Amniotic epithelial cell (primary cell): Measurements from ENCODE around the gene CBLIF.
"Not testable (repeated sequence)": the region's sequence is repeated elsewhere in the genome, so short reads cannot be mapped to it uniquely, and the experiment has no call there.

Experiments
- DNase-seq: peaks from one replicate; pipeline ENCODE4 v3.0.0-alpha.2; 2010; ENCODE audit warnings: low read depth

Gene CBLIF

DNA sequence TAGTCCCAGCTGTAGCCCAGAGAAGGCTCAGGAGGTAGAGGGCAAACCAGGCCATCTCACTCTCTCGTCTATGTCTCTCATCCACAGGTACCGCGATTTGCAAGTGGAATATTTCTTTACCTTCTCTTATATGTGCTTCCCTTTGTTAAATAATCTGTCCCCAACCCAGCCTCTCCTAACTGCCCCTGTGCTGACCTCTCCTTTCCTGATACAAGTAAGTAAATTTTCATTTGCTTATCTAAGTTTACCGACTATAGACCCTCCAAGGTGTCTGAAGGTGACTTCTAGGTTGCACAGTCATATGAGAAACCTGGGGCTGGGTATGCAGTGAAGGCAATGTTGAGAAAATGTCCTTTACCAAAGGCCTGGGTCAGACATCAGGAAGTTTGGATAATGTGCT, at the start of gene CBLIF:
Gene CBLIF, minus strand, starts transcription at position 101 of the 400 bp plus-strand sequence. Its CDS starts 46 bp downstream, at position 55.
- DNase-seq = no peak

DNA sequence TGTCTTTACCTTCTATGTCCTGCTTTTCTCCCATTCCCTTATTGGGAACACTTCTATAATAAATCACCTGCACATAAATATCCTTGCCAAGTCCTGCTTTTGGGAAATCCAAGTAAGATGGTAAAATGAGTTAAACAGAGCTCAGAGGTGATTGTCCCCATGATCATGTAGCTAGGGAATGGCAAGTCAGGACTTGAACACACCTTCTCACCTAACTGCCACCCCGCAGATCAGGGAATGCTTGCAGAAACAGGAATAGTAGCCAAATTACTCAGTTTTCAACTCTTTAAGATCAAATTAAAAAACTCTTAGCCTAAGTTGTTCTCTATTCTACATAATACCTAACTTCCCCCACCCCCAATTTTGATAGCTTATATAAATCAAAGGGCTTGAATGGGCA, 49.3 kb upstream of the CBLIF start:
- DNase-seq = no peak

DNA sequence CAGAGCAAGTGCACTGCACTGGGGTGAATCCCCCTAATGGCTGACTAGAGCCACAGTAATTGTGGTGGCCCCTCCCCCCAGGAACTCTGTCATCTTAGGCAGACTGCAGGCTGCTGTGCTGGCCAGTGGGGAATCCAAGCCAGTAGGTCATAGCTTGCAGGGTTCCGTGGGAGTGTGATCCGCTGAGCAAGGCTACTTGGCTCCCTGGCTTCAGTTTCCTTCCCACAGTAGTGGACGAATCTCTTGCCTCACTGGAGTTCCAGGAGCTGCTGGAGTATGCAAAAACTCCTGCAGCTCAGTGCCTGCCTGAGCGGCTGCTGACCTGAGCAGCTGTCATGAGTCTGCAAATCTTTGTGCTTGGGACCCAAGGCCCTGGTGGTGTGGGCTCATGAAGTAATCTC, 46.5 kb upstream of the CBLIF start:
- DNase-seq = no peak

DNA sequence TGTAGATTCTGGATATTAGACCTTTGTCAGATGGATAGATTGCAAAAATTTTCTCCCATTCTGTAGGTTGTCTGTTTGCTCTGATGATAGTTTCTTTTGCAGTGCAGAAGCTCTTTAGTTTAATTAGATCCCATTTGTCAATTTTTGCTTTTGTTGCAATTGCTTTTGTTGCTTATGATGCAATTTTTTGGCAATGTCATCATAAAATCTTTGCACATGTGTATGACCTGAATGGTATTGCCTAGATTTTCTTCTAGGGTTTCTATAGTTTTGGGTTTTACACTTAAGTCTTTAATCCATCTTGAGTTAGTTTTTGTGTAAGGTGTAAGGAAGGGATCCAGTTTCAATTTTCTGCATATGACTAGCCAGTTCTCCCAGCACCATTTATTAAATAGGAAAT, 41.9 kb upstream of the CBLIF start:
- DNase-seq = not testable (repeated sequence)

DNA sequence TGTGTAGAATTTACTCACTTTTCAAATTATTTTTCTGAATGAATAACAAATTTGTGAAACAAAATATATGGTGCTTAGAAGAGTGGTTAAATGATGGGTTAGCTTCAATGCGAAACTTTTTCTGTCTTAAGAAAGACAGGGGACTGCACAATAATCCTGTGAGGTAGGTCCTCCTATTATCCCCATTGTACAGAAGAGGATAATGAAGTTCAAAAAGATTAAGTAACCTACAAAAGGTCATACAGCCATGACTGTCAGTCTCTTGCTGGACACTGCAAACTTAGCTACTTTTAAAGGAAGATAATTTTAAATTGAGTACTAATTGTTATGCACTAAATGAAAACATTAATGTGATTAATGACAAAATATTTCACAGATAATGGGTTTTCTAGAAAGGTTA, 38.3 kb upstream of the CBLIF start:
- no peak for DNase-seq

DNA sequence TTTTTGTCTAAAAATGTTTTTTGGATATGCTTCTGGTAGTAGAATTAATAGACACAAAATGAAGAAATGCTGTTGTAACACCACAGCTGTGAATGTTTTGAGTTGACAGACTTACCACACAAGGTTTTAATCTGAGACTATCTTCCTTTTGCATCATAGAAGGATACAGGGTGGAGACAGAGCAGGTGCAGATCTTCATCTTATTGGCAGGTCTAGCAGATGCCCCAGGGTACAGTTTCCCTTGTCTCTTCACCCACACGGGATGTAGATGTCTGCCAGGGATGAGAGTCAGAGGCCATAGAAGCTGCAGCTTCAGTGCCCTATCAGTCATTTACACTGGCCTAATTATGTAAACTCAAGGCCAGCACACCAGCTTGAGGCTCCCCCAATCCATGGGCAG, 34.3 kb upstream of the CBLIF start:
- DNase-seq = no peak

DNA sequence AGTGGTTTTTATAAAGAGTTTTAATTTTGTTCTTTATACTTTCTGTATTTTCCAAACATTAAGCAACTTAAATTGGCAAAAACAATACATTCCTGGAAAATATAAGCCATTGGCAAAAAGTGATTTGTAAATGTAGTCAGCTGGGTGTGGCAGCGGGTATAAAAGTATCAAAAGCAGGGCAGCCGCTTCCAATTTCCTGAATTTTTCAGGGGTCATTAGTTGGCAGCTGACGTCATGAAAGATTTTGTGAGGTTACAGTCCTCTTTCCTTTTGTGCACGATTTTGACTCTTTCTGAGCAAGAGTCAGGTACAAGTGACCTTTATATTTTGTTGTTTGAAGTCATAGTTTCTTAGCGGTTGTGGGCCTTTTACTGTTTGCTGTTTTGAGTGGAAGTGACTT, 33.3 kb upstream of the CBLIF start, which contains the start of gene OOSP3:
Gene OOSP3, plus strand, starts transcription at position 208 of the 400 bp plus-strand sequence. Its CDS starts 27 bp downstream, at position 235.
- DNase-seq = no peak

DNA sequence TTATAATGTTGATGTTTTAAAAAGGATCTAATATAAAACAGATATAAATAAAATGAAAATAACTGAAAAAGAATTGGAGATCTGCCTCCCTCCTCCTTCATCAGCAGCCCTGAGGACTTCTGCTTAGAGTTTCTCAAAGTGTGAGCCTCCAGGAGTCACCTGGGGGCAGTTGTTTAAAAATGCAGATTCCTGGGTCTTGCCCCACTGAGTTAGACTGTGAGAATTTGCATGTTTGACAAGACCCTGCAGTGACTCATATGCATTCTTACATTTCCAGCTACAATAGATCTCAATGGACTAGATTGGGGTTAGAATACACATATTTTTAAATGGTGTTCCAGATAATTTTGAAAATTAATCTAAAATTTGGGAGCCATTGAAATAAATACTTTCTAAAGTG, 32.5 kb upstream of the CBLIF start:
- DNase-seq = no peak

DNA sequence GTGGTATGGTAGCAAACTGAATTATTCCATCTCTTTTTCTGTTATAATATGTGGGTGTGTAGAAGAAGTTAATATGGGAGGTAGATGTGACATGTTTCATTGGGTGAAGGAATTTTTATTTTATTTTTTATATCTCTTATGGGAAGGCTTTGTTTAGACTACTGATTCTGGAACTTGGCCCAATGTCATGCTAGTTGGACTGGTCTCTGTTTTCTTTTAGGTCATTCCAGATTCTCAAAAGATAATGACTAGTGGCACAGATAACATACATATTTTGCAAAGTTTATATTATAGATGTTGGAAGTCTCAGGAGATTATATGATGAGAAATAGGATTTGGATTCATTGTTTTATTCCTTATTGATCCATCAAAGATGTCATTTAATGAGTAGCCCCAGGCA, 32.0 kb upstream of the CBLIF start:
- no peak for DNase-seq

DNA sequence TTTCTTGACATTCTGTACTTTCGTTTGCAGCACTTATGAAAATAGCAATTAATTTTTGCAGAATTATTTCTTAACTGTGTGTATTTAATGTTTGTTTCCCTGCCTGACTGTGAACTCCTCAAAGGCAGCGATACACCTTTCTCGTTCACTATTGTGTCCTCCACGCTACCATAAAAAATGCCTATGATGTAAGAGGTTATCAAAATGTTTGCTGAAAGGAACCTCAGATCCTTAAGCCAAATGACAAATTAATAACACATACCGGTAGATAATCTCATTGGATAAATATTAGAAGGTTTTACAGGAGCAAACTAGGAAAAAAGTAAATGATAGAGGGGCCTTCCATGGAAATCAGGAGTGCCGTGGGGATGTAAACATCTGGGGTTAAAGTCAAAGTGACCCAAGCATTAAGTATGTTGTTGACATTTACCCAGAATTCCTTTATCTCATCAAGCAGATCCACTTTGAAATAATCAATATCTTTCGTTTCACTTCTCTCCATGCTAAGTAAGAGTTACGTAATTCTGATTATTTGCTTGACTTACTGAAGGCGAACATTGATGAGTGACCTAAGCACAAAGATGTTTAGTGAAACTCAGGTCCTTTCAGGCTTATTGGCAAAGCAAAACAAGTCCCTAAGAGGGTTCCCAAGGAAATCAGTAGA, 30.7 kb upstream of the CBLIF start:
- no peak for DNase-seq

DNA sequence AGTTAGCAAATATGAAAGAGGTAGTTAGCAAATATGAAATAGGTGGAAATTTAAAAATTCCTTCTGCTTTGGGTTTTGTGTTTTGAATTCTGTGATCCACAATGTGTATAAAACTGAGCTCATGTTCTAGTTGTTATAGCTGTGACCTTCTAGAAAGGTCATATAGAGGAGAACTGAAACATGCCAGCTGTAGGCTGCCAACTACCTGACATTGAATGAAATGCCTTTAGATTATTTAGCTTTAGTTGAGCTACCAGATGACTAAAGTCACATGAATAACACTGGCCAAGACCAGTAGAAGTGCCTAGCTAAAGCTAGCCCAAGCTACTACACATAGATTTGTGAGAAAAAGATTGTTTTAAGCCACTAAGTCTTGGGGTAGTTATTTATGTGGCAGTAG, 26.8 kb upstream of the CBLIF start:
- DNase-seq = no peak

DNA sequence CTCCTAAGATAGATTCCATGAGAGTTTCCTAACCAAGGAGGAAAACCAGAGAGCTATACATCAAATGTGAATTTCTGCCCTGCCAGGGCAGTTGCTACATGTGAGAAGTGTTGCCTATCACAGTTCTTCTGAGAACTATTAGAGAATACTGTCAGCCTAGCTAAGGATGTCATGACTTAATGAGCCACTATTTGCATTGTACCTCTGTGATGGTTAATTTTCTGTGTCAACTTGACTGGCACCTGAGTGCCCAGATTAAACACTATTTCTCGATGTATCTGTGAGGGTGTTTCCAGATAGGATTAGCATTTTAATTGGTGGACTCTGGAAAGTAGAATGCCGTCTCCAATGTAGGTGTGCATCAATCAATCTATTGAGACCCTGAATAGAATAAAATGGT, 22.6 kb upstream of the CBLIF start:
- no peak for DNase-seq

DNA sequence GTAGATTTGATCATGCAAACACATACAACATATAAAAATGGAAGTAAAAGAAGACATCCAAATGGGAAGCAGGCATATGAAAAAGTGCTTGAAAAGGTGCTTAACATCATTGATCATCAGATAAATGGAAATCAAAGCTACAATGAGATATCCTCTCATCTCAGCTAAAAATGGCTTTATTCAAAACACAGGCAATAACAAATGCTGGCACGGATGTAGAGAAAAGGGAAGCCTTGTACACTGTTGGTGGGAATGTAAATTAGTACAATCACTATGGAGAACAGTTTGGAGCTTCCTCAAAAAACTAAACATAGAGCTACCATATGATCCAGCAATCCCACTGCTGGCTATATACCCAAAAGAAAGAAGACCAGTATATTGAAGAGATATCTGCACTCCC, 21.5 kb upstream of the CBLIF start:
- no peak for DNase-seq

DNA sequence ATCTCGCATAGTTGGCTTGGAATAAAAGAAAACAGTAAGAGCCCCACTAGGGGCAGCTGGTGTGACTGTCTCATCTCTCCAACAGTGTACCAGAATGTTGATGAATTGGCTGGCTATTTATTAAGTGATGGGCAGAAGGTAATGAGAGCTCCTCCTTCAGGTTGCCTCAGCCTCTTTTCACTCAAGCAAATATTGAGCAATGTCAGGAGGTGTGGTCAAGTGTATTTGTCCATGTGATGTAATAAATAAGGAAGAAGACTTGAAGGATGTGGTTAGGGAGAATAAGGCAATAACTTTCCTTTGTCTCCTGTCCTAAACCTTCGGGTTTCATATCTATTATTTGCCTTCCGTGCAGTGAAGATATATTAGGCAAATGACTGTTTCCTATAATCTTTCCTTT, 21.1 kb upstream of the CBLIF start, which contains the start of gene TCN1:
Gene TCN1, minus strand, starts transcription at position 91 of the 400 bp plus-strand sequence. Its CDS starts 17 bp downstream, at position 74.
- DNase-seq = peak; percentile 19

DNA sequence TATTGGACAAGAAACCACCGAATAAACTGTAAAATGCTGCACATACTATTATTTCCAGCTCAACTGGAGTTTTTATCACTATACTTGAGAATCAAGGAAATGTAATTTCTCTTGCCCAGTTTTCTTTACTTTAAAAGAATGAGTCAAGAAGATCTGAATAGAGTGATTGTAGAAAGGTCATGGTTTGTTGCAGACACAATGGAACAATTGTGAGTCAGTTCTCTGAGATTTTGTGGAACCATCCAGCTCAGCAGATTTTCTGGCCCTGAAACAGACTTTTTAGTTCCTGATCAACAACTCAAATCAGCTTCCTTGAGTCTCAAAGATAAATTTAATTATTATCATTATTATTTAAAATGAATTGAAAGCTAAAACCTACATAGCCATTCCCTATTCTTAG, 19.7 kb upstream of the CBLIF start:
- DNase-seq = no peak

DNA sequence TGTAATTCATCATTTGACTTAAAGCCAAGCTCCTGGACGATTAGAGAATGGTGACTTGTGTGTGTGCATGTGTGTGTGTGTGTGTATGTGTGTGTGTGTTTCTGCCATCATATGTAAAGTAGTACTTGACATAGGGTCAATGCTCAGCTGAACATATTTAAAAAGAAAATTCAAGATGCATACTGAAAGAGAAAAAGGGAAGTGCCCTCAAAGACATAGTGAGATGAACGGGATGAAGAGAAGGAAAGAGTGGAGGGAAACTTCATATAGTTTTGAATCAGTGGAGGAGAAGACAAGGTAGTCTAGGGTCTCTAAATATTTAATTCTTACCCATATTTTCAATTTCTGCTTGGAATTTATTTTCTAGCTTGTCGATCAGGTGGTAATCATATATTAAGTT, 17.0 kb upstream of the CBLIF start:
- DNase-seq = no peak

DNA sequence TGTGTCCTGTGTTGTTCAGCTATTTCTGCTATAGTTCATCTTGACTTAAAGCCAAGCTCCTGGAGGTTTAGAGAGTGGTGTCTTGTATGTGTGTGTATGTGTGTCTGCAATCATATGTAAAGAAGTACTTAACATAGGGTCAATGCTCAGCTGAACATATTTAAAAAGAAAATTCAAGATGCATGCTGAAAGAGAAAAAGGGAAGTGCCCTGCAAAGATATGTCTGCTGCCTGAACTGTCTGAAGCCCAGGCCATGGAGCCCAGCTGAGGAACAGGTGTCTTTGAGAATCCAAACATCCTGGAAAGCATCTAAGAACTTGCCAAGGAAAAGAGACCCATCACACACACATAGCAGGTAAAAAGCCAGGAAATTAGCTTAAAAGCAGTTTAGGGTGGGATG, 14.4 kb upstream of the CBLIF start:
- DNase-seq = no peak

DNA sequence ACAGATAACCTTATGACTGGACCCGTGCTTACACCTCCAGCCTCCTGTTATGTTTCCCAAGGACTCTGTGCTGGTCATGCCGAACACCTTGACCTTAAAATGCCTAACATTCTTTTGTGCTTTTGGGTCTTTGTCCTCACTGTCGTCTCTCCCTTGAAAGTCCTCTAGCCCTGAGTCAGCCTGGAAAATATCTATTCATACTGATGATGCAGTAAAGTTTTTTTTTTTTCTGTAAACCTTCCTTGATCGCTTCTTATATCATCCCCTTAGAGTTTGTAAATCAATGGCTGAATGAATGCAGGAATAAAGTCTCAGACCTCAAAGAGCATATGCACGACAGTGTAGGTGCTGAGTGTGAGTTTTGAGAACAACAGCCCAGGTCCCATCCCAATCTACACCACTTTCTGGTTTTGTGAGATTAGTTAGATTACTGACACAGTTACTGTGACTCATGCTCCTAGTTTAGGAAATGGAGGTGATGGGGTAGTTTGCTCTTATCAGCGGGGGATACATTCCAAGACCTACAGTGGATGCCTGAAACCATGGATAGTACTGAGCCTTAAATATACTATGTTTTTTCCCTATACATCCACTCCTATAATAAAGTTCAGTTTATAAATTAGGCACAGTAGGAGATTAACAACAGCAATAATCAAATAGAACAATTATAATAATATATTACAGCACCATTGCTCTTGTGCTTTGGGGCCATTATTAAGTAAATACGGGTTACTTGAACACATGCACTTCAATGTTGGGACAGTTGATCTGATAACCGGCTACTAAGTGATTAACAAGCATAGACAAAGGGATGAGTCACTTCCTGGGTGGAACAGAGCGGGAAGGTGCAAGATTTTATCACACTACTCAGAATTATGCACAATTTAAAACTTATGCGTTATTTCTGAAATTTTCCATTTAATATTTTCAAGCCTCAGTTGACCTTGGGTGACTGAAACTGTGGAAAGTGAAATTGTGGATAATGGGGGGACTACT, 12.4 kb upstream of the CBLIF start:
- no peak for DNase-seq

DNA sequence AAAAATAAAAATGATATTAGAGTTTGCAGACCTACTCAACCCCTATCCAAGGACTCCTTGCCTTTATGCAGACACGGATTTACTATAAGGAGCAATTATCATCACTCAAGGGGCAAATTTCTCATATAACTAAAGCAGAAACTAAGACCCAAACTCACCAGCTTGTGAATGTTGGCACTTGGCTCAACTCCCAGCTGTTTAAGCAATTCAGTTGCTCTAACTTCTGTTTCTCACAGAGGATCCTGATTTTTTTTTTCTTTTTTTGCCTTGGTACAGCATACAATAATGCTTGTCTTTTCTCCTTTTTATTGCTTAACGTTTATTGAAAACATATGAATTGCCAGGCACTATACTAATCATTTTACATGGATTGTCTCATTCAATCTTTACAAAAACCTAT, 9.6 kb upstream of the CBLIF start:
- DNase-seq = no peak

DNA sequence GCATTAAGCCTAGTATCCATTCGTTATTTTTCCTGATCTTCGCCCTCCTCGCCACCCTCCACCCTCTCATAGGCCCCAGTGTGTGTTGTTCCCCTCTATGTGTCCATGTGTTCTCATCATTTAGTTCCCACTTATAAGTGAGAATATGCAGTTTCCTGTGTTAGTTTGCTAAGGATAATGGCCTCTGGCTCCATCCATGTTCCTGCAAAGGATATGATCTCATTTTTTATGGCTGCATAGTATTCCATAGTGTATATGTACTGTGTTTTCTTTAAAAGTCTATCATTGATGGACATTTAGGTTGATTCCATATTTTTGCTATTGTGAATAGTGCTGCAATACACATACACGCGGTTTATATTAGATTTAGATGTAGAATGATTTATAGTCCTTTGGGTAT, 6.1 kb upstream of the CBLIF start:
- not testable (repeated sequence) for DNase-seq

DNA sequence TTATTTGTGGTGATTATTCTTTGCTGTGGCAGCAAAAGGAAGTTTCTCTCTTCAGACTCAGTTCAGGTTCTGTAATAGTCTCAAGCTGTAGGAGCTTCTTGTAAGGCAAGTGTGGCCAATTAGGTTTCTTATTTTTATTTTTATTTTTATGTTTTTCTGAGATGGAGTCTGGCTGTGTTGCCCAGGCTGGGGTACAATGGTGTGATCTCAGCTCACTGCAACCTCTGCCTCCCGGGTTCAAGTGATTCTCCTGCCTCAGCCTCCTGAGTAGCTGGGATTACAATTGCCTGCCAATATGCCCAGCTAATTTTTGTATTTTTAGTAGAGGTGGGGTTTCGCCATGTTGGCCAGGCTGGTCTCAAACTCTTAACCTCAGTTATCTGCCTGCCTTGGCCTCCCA, 4.3 kb upstream of the CBLIF start:
- DNase-seq = not testable (repeated sequence)

DNA sequence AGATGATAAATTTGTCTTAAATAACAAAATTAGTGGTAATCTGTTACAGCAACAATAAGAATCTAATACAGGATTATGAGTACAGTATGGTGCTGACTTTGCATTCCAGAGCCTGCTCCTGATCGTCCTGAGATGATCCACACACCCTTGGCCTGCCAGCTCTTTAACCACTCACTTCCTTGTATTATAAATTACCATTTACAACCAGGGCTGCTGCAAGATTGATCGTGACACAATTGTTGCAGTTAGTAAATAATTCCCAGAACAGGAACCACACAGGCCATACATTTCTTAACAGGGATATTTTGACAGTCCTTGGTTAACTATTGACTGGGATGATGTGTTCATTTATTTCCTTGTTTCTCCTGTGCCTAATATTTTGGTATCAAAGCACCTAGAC, 3.8 kb upstream of the CBLIF start:
- DNase-seq = no peak

DNA sequence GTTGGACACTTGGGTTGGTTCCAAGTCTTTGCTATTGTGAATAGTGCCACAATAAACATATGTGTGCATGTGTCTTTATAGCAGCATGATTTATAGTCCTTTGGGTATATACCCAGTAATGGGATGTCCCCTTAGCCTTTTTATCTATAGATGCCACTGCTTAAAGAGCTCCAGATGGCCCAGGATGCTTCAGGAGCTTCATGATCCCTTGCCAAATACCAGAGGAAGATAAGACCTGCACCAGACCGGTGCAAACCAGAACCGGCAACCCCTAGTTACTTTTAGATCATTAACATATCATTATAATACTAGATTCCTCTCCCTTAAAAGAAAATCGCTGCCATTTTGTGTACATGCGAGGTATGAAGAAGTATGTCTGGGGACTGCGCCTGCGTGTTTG, 3.1 kb upstream of the CBLIF start:
- DNase-seq = not testable (repeated sequence)
